PC-9 (cell line): ENCODE measurements around the gene TMEFF2. TPM values are rescaled to one million over a fixed set of nuclear protein-coding genes. Genes with fewer than 3 reads are reported as not detected.

ENCODE experiments used
- BruUV-seq: library from RNA; stranded (reverse); fragments of 400-500 nt; replicated peaks from 2 replicates; lab custom pipeline; 2021; lab: Mats Ljungman, UMichigan
- CTCF ChIA-PET: fragments of 300-600 bp; sonication (Branson Sonifier 250); formaldehyde crosslinking; loops from one replicate; lab custom pipeline; 2022; ENCODE audit warnings: antibody characterized with exemption; lab: Charles Lee
- POLR2A ChIA-PET: fragments of 300-600 bp; sonication (Branson Sonifier 250); formaldehyde crosslinking; loops from one replicate; lab custom pipeline; 2022; ENCODE audit warnings: antibody characterized with exemption; ENCODE audit not compliant: unreplicated experiment; lab: Charles Lee
- DNase-seq, 2 experiments: peaks; one replicate each; pipeline versions ENCODE4 v3.0.0 to v3.0.0-alpha.2; 2015 to 2022; ENCODE audit warnings: mixed read lengths in 1 of 2
- H2AFZ ChIP-seq: fragments of 200-600 bp; sonication (generic); 2 replicates; pipeline ENCODE4 v1.8.1; 2017; ENCODE audit warnings: antibody characterized with exemption
- H3F3A ChIP-seq: fragments of 200-600 bp; sonication (generic); 2 replicates; pipeline ENCODE4 v1.8.1; 2017; ENCODE audit warnings: antibody characterized with exemption, mild to moderate bottlenecking, low read depth; ENCODE audit not compliant: insufficient read depth
- H3K27ac ChIP-seq: fragments of 200-600 bp; sonication (generic); 2 replicates; pipeline ENCODE4 v1.6.1; 2016; ENCODE audit warnings: mixed run types
- H3K27me3 ChIP-seq: fragments of 200-600 bp; sonication (generic); 2 replicates; pipeline ENCODE4 v1.6.1; 2016; ENCODE audit warnings: low read depth, mixed run types; ENCODE audit not compliant: insufficient read depth
- H3K36me3 ChIP-seq: fragments of 200-600 bp; sonication (generic); 2 replicates; pipeline ENCODE4 v1.6.1; 2016; ENCODE audit warnings: low read depth, mixed run types
- H3K4me1 ChIP-seq: fragments of 200-600 bp; sonication (generic); replicated peaks from 2 replicates; pipeline ENCODE4 v1.6.1; 2016; ENCODE audit warnings: mixed run types; ENCODE audit not compliant: insufficient read depth
- H3K4me2 ChIP-seq: fragments of 200-600 bp; sonication (generic); 2 replicates; pipeline ENCODE4 v1.6.1; 2017; ENCODE audit warnings: mixed run types
- H3K4me3 ChIP-seq: fragments of 200-600 bp; sonication (generic); 2 replicates; pipeline ENCODE4 v1.6.1; 2016; ENCODE audit warnings: mixed run types
- H3K79me2 ChIP-seq: fragments of 200-600 bp; sonication (generic); 2 replicates; pipeline ENCODE4 v1.6.1; 2017; ENCODE audit warnings: low read depth, mixed run types
- H3K9me2 ChIP-seq: fragments of 200-600 bp; sonication (generic); 2 replicates; pipeline ENCODE4 v1.8.1; 2017; ENCODE audit warnings: mild to moderate bottlenecking; ENCODE audit not compliant: insufficient read depth
- H3K9me3 ChIP-seq: fragments of 200-600 bp; sonication (generic); 2 replicates; pipeline ENCODE4 v1.8.1; 2016; ENCODE audit warnings: low read depth; ENCODE audit not compliant: insufficient read depth
- H4K20me1 ChIP-seq: fragments of 200-600 bp; sonication (generic); 2 replicates; pipeline ENCODE4 v1.8.1; 2017; ENCODE audit not compliant: insufficient read depth
- CTCF ChIP-seq: fragments of 200-600 bp; sonication (generic); conservative IDR thresholded peaks from 2 replicates; pipeline ENCODE4 v1.6.1; 2017; ENCODE audit warnings: mixed run types, antibody characterized with exemption, mild to moderate bottlenecking, moderate library complexity
- EZH2 ChIP-seq: fragments of 200-600 bp; sonication (generic); IDR thresholded peaks from 2 replicates; pipeline ENCODE4 v1.8.0; 2017; ENCODE audit warnings: antibody characterized with exemption, low read depth
- intact Hi-C: fragments of 100-400 bp; cut with micrococcal nuclease; formaldehyde crosslinking; loops from one replicate; pipeline ENCODE4 v1.10.0; 2022; ENCODE audit not compliant: unreplicated experiment
- total RNA-seq: library from RNA; stranded (reverse); gene quantifications from 2 replicates; pipeline ENCODE4 v1.2.3, GENCODE V29; 2021

The TMEFF2 gene
- total RNA-seq, 1 experiment from 2014 or later, result not detected

GRCh38 chr2:191907091-191907490, 287.6 kb downstream of the TMEFF2 start:
- no peaks in the 10 kb centered on the region for H4K20me1 ChIP-seq
- intact Hi-C loops, result no loop called here
- H3K27ac ChIP-seq, result no peak overlapping the region
- H3K36me3 ChIP-seq, result no peaks in the 10 kb centered on the region
- H3K79me2 ChIP-seq, result no peaks in the 10 kb centered on the region
- no peaks in the 10 kb centered on the region for H3K9me3 ChIP-seq
- no peaks in the 10 kb centered on the region for H3F3A ChIP-seq
- H3K4me1 ChIP-seq, result no peaks in the 10 kb centered on the region
- POLR2A ChIA-PET, result no interaction called here
- BruUV-seq, result no TSS peak
- no peak for DNase-seq
- CTCF ChIA-PET, result interaction anchor here (1.3 kb wide), 1 partner anchor 95 kb away, joined by 4 read pairs; no protein-coding TSS in a partner anchor
- no peaks in the 10 kb centered on the region for H3K9me2 ChIP-seq
- no peak overlapping the region for H3K4me2 ChIP-seq
- no peak overlapping the region for H2AFZ ChIP-seq
- no peak overlapping the region for H3K4me3 ChIP-seq
- H3K27me3 ChIP-seq, result no peaks in the 10 kb centered on the region
- TF ChIP-seq CTCF (no peak), EZH2 (no peak)

- intact Hi-C loops, result no loop called here
- BruUV-seq, result no TSS peak
- DNase-seq, result no peak
- Histone ChIP-seq H3K4me3 (no peak overlapping the region), H3F3A (no peaks in the 10 kb centered on the region), H3K36me3 (no peaks in the 10 kb centered on the region), H3K9me3 (no peaks in the 10 kb centered on the region; the same call in 1 of the 2 replicates), H3K4me1 (no peaks in the 10 kb centered on the region), H2AFZ (no peak overlapping the region), H3K27me3 (no peaks in the 10 kb centered on the region), H3K27ac (no peak overlapping the region), H4K20me1 (no peaks in the 10 kb centered on the region), H3K9me2 (no peaks in the 10 kb centered on the region), H3K4me2 (no peak overlapping the region), H3K79me2 (no peaks in the 10 kb centered on the region)
- TF ChIP-seq CTCF (no peak), EZH2 (no peak)
- ChIA-PET POLR2A (no interaction called here), CTCF (no interaction called here)
Measured at GRCh38 chr2:191905336-191905735, 289.4 kb downstream of the TMEFF2 start.

- TF ChIP-seq EZH2, result no peak
- no peak for TF ChIP-seq CTCF
- no TSS peak for BruUV-seq
- DNase-seq, result no peak
- no peak overlapping the region for H3K4me3 ChIP-seq
- no peaks in the 10 kb centered on the region for H3K36me3 ChIP-seq
- no peak overlapping the region for H2AFZ ChIP-seq
- no peak overlapping the region for H3K4me2 ChIP-seq
- H3K9me2 ChIP-seq, result no peaks in the 10 kb centered on the region
- intact Hi-C loops, result no loop called here
- H4K20me1 ChIP-seq, result no peaks in the 10 kb centered on the region
- H3K9me3 ChIP-seq, result no peaks in the 10 kb centered on the region; the same call in 1 of the 2 replicates
- no peaks in the 10 kb centered on the region for H3F3A ChIP-seq
- ChIA-PET POLR2A (no interaction called here), CTCF (no interaction called here)
- no peak overlapping the region for H3K27ac ChIP-seq
- no peaks in the 10 kb centered on the region for H3K27me3 ChIP-seq
- H3K4me1 ChIP-seq, result peaks cover 2% of the 10 kb centered on the region; the same call in 1 of the 2 replicates
- H3K79me2 ChIP-seq, result no peaks in the 10 kb centered on the region
Measured at GRCh38 chr2:191901031-191901430, 293.7 kb downstream of the TMEFF2 start.
